Measurements from ENCODE around the gene FCN1.

GRCh38 chr9:134870301-134870694 lies 47.4 kb downstream of the FCN1 start:
- TF ChIP-seq CTCF (IDR thresholded peaks at IDR 0.05; ENCODE audit: poor library complexity) (no peak), EZH2 (IDR thresholded peaks at IDR 0.05; ENCODE audit: borderline replicate concordance) (no peak), EZH2phosphoT487 (IDR thresholded peaks at IDR 0.05; ENCODE audit: low read depth, severe bottlenecking, unreplicated experiment) (no peak)
